Stimulated activated CD8-positive, alpha-beta memory T cell treated with anti-CD3 and anti-CD28 coated beads, Interleukin-12 subunit alpha, Interleukin-12 subunit beta, amount 100 ng/mL, for 24 hours (primary cell): Measurements from ENCODE around the gene CDH15.

Experiments
- DNase-seq: peaks from one replicate; pipeline ENCODE4 v3.0.0-alpha.2; 2020; ENCODE audit errors: extremely low read depth

The CDH15 gene

DNA sequence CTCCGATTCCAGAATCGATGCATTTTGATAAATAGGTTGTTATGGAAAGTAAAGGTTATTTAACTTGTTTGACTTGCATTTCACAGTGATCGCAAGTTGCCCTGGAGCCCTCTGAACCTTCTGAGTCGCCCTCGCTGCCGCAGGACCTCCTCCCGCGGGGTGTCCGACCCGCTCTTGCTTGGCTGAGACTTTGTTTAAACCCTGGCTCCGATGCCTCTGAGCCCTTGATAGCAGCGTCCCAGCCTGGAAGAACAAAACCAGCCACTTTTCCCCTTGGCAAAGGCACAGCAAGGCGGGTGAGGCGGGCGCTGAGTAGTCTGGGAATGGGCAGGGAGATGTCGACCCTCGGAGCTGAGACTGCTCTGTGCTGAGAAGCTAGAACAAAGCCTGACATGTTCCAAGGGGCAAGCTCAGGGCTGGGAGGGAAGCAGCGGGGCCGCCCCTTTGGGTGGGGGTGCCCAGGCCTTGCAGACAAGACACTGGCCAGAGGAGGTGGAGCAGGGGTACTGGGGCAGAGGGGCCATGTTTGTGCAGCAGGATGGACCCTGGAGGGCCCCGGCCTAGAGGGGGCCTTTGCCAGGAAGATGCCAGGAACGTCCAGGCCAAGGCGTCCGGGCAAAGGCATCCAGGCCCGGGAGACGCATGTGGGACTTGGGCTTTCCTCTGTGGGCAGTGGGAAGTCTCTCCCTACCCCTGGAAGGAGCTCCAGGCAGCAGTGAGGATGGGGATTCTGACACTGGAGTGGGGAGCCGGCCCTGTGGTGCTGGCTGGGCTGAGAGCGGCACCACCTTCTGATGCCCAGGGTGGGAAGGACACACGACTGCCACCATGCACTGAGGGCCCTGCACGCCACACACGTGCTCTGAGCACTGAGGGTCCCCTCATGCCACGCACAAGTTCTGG lies 30.3 kb upstream of the CDH15 start:
- no peak for DNase-seq

DNA sequence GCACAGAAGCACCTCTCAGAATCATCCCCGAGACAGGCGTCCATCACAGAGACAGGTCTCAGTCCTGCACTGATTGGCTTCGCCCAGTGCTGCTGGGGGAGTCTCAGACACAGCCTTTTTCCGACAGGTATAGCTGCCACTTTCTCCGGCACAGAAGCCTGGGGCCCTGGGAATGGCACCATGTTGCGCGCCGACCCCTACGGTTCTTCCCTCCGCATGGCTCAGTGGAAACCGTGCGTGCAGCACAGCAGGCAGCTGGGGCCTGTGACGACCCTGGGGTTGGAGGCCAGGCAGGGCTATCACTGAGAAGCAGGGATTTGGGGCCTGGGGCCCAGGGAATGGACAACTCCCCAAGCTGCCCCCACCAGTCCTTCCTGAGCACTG lies 29.7 kb upstream of the CDH15 start:
- DNase-seq, result no peak

DNA sequence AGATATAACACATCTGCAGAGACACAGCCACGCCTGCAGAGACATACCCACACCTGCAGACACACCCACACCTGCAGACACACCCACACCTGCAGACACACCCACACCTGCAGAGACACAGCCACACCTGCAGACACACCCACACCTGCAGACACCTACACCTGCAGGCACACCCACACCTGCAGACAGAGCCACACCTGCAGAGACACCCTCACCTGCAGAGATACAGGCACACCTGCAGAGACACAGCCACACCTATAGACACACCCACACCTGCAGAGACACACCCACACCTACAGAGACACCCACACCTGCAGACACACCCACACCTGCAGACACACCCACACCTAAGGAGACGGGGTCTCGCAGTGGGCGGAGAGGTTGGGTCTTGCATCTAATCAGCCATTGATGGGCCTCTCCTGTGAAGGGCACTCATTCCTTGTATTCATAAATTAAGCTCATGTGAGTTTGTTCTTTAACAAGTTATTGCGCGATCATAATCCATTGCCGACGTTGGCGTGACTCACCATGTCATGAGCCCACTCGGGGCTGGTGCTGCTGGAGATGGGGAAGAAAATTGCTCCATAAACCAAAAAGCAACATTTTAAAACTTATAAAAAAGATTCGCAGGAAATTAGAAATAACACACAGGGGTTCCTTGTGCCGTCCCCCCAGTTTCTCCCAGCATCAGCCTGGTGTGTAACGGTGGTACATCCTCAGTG lies 28.9 kb upstream of the CDH15 start:
- DNase-seq, result no peak

DNA sequence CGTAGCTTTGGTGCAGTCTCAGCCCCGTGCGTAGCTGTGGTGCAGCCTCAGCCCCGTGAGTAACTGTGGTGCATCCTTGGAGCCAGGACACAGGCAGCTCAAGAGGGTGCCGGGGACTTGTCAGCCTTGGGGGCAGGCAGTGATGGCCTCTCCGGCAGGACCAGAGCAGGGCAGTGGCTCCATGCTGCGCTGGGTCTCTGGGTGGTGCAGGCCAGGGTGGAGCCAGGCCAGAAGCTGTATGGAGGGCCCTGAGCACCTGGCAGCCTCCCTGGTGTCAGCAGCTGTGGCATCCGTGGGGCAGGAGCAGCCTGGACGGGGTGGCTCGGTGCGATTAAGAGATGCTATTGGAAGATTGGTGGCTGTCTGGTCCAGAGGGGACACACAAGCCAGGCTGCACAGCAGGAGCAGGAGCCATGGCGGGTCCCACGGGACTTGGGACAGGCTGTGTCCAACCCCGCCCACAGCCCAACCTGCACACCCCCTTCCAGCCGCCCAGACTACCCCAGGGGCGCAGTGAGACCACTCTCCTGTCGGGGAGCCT lies 28.3 kb upstream of the CDH15 start:
- DNase-seq, result no peak

DNA sequence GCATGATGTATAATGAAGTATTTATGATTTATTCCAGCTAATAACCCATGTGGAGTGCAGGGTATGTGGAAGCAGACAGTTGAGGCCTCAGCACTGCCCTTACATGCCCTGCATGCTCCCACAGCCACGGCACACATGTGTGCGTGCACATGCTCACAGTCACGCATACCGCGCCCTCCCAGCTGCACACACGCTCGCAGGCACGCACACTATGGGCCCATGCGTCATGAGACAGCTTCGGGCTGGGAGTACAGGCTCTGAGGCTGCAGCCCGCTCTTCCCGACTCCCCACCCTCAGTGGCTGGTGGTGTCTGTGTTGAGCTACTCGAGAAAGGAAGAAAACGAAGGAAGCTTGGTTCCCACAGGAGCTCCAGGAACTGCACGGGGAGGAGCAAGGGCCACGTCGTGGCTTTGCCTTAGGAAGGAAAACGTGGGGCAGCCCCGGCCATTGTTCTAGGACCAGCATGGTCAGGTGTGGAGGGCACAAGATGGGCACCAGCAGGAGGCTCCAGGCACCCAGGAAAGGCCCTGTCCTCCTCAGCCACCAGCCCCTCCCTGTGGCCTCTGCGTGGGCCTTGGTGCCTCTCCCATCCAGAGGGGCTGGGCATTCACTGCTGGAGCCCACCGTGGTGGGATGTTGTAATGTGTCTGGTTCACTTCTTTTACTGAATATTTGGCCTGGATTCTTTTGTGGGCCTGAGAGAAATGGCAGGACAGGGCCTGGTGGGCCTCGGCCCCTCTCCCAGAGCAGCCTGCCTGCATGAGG lies 27.5 kb upstream of the CDH15 start:
- no peak for DNase-seq

DNA sequence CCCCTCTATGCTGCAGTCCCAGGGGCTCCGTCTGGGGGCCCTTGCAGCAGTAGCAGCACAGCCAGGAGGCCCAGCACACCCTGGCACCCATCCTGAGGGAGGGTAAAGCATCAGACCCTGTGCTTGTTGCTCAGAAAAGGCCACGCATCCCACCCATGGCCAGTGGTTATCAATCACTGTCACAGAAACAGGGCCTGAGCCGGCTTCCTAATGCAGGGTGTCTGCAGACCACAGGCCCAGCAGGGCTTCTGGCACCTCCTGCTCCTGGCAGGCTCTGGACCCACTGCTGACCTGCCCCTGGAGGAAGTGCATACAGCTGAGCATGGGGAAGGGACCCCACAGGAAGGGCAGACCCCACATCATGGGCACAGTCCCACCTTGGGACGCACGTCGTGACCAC lies 26.9 kb upstream of the CDH15 start:
- DNase-seq, result no peak

DNA sequence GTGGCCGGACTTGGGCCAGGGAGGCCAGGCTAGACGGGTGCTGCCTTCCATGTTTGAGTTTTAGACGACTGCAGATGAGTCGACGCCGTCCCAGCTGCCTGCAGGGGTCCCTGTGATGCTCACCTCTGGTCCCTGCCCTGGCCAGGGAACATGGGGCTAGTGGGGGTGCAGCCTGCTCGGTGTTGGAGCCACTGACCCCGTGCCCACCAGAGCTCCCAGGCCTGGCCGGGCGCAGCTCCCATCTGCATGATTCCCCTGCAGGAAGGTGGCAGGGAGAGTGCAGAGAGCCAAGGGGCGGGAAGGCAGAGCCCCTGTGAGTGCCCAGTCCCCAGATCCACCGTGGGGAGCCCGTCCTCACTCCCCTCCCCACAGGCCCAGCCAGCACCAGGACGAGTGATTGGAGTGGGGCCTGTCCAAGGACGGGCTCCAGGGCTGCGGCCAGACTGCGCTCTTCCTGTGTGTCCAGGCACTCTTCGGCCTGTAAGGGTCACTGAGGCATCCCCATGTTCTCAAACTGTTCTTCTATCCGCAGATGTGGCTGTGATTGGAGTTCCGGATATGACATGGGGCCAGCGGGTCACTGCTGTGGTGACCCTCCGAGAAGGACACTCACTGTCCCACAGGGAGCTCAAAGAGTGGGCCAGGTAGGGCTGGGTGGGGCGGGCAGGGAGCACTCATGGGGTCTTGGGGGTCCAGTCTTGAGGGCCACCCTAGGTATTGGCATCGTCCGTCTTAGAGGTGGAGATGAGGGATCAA lies 26.0 kb upstream of the CDH15 start:
- no peak for DNase-seq

DNA sequence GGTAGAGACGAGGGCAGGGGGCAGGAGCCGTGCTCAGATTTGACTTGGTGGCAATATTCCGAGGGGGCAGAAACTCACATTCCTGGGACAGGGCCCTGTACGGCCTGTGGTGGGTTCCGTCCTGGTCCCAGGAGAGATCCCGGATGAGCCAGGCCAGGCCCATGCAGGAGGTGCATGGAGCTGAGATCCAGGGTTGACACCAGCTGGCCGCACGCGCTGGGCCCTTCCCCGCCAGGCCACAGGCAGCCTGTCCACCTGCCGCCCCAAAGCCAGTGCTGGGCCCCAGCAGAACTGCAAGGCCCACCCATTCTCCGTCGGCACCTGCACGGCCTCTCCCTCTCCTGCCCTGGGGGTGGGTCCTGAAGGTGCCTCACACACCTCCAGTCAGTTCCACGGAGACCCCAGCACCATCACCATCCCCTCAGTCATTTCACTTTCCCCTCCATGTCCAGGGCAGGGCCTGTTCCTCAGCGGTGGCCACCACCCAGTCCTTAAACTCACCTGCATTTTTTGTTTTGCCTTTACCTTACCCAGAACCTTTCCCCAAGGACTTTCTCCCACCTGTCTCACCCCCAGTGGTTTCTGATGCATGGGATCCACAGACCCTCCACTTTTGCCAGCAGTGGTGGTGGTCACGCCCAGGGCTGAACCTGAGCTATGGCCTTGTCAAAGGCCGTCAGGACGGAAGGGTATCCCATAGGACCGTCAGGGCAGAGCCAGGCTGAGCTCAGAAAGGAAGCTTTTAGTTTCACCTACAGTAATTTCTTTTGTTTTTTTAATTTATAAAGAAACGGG lies 25.1 kb upstream of the CDH15 start:
- DNase-seq, result no peak

DNA sequence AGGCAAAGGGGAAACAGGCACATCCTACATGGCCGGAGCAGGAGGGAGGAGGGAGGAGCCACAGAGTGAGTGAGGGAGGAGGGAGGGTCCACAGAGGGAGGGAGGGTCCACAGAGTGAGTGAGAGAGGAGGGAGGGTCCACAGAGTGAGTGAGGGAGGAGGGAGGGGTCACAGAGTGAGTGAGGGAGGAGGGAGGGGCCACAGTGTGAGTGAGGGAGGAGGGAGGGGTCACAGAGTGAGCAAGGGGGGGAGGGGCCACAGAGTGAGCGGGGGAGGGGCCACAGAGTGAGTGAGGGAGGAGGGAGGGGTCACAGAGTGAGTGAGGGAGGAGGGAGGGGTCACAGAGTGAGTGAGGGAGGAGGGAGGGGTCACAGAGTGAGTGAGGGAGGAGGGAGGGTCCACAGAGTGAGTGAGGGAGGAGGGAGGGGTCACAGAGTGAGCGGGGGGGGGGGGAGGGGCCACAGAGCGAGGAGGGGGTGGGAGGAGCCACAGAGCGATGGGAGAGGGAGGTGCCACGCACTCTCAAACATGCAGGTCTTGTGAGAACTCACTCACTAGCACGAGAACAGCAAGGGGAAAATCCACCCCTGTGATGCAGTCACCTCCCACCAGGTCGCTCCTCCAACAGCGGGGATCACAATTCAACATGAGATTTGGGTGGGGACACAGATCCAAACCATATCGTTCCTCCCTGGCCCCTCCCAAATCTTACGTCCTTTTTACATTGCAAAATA lies 24.3 kb upstream of the CDH15 start:
- no peak for DNase-seq

DNA sequence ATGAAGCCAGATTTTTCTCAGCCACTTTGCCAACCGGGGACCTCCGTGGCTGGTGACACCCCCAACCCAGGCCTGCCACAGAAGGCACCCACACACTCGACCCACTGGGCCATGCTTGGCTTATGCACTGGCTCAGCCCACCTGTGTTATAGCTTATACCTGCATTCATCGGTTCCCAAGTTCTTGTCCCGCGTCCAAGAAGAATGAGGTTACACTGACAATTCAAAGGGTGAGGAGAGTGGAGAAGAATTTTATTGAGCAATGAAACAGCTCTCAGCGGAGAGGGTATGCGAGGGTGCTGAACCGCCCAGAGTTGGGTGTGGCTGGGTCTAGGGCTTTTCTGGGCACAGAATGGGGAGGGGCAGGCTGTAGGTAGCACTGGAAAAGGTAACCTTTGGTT lies 22.2 kb upstream of the CDH15 start:
- no peak for DNase-seq

DNA sequence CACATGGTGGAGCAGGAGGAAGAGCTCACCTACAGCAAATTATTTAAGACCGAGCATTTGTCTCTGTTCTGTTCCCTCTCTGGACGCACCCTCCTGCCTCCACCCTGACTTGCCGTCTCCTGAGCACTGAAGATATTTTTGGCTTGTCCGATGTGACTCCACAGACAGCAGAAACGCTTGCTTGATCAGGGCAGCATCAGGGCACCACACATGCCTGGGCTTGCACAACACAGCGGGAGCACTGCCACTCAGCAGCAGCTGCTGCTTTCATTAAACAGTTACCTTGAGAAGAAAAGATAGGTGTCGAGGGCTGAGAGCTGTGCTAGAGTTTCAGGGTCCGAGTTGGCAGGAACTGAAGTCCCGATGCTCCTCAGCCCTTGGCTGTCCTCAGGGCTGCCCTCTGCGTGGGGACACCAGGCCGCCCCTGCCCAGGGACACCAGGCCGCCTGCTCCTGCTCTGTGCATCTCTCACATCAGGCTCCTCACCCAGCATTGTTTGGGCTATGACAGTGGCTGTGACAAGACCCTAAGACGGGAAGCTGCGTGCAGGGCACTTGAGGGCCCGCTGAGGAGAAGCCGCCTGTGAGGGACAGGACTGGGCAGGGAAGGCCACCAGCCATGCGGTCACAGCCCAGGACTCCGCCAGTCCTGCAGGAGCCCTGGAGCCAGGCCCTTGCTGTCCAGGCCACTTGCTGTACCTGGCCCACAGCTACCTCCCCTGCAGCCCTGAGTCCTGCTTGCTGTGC lies 21.3 kb upstream of the CDH15 start:
- no peak for DNase-seq

DNA sequence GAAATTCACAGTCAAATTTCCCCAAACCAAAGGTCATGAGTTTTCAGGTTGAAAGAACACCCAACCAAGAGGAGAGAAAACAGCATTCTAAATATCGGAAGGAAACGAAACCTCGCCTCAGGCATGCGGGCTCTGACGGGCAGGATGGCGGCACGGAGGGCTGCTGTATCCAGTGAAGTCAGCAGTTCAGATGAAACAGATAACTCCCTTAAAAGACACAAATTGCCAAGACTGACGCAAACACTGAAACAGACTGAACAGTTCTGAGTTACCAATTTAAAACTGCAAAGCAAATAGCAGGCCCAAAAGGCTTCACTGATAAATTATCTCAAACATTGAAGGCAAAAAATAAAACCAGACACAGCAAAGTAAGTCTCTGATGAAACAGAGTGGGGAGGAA lies 20.6 kb upstream of the CDH15 start:
- no peak for DNase-seq

DNA sequence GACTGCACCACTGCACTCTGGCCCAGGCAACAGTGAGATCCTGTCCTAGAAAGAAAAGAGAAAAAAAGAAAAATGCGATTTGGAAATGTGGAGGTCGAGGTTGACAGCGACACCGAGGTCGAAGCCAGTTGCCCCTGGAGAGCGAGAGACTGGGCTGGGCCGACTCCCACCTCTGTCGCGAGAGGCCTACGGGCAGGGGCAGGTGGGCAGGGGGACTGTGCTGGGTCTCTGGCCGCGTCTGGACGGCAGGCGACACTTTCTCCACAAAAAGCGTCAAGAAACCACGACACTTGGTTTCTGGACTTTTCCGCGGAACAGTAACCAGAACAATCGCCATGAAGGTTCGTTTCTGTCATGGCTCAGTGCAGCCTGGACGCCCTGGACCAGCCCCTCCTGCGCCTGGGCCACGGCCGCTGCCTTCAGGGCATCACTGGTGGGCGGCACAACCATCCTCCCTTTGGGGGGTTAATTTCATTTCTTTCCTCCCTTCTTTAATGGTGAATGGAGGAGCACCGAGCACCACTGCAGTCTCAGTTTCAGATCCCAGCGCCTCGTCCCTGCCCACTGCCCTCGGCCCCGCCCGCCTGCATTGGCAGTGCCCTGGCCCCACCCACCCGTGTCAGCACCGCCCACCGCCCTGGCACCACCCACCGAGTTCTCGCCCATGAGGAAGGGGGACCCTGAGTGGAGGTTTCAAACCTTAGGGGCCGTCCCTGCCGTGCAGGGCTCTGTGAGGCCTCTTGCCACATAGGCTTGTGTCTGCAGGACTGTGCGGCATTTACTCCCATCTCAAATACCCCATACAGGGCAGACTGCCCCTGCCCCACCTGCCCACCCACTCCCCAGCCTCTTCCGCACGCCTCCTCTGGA lies 18.5 kb upstream of the CDH15 start:
- DNase-seq, result no peak

DNA sequence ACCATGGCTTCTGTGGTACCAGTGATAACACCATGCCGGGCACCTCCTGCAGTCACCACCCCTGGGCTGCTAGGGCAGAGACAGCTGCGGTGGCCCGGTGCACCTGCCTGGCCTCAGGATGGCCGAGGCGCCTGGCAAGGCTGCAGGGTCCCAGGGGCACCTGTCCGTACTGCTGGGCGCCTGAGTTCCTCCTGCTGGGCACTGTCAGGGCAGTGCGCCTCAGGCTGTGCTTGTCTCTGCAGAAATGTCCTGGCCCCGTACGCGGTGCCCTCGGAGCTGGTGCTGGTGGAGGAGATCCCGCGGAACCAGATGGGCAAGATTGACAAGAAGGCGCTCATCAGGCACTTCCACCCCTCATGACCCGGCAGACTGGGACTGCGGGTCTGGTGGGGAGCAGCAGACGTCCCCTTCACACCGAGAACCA lies 17.7 kb upstream of the CDH15 start:
- no peak for DNase-seq

DNA sequence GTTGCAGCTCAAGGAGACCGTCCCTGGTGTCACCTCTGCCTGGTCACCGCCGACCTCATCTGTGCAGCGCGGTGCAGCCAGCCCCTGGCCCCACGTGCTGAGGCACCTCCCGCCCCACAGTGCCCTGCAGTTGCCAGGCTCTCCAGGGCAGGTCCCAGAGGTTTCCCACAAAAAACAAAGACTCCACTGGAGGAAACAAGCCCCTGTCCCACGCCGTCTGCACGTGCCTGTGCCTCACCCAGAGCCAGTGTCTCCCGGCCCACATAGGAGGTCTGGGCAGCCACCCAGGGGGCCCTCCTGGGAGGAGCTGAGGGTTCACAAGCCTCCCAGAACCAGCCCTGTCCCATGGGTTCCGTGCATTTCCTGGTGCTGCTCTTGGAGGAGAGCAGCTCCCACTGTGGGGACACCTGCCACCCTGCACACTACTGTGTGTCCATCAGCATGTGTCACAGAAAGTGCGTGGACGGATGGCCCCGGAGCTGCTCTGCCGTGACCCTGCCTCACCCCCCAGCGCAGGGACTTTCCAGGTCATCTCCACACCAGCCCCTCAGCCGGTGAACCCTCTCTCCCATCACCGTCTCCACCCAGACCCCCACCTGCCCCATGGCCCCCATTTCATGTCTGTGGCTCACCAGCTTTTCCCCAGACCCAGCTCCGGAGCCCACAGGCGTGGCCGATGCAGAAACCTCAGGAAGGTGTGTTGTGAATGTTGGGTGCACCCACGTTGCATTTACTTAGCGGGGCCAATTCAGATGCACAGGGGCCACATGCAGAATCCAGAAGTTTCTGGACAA lies 17.0 kb upstream of the CDH15 start:
- DNase-seq, result no peak

DNA sequence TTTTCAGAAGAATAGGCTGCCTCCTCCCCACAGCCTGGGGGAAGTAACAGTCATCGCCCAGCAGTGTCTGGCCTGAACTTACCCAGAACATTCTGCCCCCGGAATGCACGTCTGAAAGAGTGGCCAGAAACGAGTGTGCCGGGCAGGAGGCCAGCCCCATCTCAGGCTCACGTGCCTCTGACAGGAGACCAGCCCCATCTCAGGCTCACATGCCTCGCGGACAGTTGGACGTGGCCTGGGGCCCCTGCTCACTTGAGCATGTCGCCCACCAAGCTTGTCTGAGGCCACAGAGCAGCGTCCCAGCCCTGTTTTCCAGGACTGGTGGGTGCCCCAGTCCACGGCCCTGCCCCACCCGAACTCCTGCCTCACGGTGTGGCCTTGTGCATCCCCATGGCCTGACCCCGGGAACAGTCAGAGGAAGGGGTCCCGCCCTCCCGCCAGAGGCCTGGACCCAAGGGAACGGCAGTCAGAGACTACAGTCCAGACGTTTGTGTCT lies 16.3 kb upstream of the CDH15 start:
- no peak for DNase-seq
